Endothelial cell of umbilical vein (primary cell): Measurements from ENCODE around the gene ST6GALNAC6. TPM values are rescaled to one million over a fixed set of nuclear protein-coding genes. Genes with fewer than 3 reads are reported as not detected.

Experiments used
- BruUV-seq: library from RNA; stranded (reverse); fragments of 400-500 nt; replicated peaks from 2 replicates; lab custom pipeline; 2021; lab: Mats Ljungman, UMichigan
- CTCF ChIA-PET: fragments of 300-600, 350-600 bp; sonication (Branson Sonifier 250); formaldehyde crosslinking; loops from one replicate; lab custom pipeline; 2021; ENCODE audit warnings: antibody characterized with exemption, inconsistent platforms; lab: Charles Lee
- POLR2A ChIA-PET: fragments of 300-600, 350-600 bp; sonication (Branson Sonifier 250); formaldehyde crosslinking; loops from one replicate; lab custom pipeline; 2021; ENCODE audit warnings: antibody characterized with exemption, inconsistent platforms; lab: Charles Lee
- DNase-seq: peaks from one replicate; pipeline ENCODE4 v3.0.0-alpha.2; 2011; ENCODE audit warnings: low read depth, low spot score
- FAIRE-seq: peaks from 2 replicates; lab custom pipeline; 2011; peaks lifted over from hg19 to GRCh38; lab: Jason Lieb, UNC
- H2AFZ ChIP-seq: 2 replicates; pipeline ENCODE4 v1.6.0; 2012; ENCODE audit warnings: low read depth, low read length, control low read depth, inconsistent platforms
- H3K27ac ChIP-seq: 2 replicates; pipeline ENCODE4 v1.5.1; 2011; ENCODE audit warnings: low read depth, mild to moderate bottlenecking, control low read depth, low read length, moderate library complexity; ENCODE audit not compliant: insufficient read depth
- H3K27me3 ChIP-seq, 2 experiments: 2 replicates each; pipeline versions ENCODE4 v1.6.0 to v1.6.1; 2011; ENCODE audit warnings: low read length in 2 of 2, mixed read lengths in 1 of 2; ENCODE audit not compliant: control insufficient read depth in 2 of 2, insufficient read depth in 2 of 2
- H3K36me3 ChIP-seq, 2 experiments: 2 replicates in 1 of 2; 3 replicates in 1 of 2; pipeline ENCODE4 v1.5.1; 2011; ENCODE audit warnings: low read length in 2 of 2, mild to moderate bottlenecking in 1 of 2, moderate library complexity in 1 of 2; ENCODE audit not compliant: control insufficient read depth in 2 of 2, insufficient read depth in 2 of 2; ENCODE audit errors: extremely low read depth in 1 of 2
- H3K4me1 ChIP-seq: 3 replicates; pipeline ENCODE4 v1.5.1; 2011; ENCODE audit warnings: mild to moderate bottlenecking, low read length; ENCODE audit not compliant: control insufficient read depth, insufficient read depth; ENCODE audit errors: extremely low read depth
- H3K4me2 ChIP-seq: 2 replicates; pipeline ENCODE4 v1.6.1; 2011; ENCODE audit warnings: low read length, control low read depth, mixed read lengths; ENCODE audit not compliant: insufficient read depth
- H3K4me3 ChIP-seq, 3 experiments: fragments of 200-600 bp in 1 of 3; sonication (generic), shearing (Covaris generic) in 1 of 3; replicated peaks in 1 of 3; 2 replicates each; pipeline ENCODE4 v1.5.1; 2011 to 2016; ENCODE audit warnings: control low read depth in 3 of 3, low read length in 3 of 3, mild to moderate bottlenecking in 2 of 3, inconsistent platforms in 1 of 3, low read depth in 1 of 3, moderate library complexity in 1 of 3; ENCODE audit not compliant: insufficient read depth in 1 of 3
- H3K79me2 ChIP-seq: 2 replicates; pipeline ENCODE4 v1.6.0; 2012; ENCODE audit warnings: low read length, inconsistent platforms; ENCODE audit not compliant: control insufficient read depth, insufficient read depth
- H3K9ac ChIP-seq: replicated peaks from 2 replicates; pipeline ENCODE3; 2011; ENCODE audit warnings: low read length, control low read depth; ENCODE audit not compliant: insufficient read depth; ENCODE audit errors: extremely low read depth
- H3K9me1 ChIP-seq: replicated peaks from 3 replicates; pipeline ENCODE4 v1.6.0; 2011; ENCODE audit warnings: mild to moderate bottlenecking, low read length; ENCODE audit not compliant: control insufficient read depth, insufficient read depth; ENCODE audit errors: extremely low read depth
- H3K9me3 ChIP-seq: replicated peaks from 2 replicates; pipeline ENCODE4 v1.5.1; 2012; ENCODE audit warnings: low read length, inconsistent platforms; ENCODE audit not compliant: control insufficient read depth, insufficient read depth
- H4K20me1 ChIP-seq: replicated peaks from 2 replicates; pipeline ENCODE3; 2011; ENCODE audit warnings: mild to moderate bottlenecking, low read length; ENCODE audit not compliant: control insufficient read depth, insufficient read depth; ENCODE audit errors: extremely low read depth
- CTCF ChIP-seq, 2 donors: IDR thresholded peaks; 1 replicate in 1 of 2; 2 replicates in 1 of 2; pipeline ENCODE4 v1.5.1; 2011; ENCODE audit warnings: low read length in 2 of 2, mild to moderate bottlenecking in 2 of 2, moderate library complexity in 2 of 2, control low read depth in 1 of 2, inconsistent platforms in 1 of 2, low read depth in 1 of 2; ENCODE audit not compliant: insufficient read depth in 1 of 2; ENCODE audit errors: extremely low read depth in 1 of 2
- FOS ChIP-seq: IDR thresholded peaks from 2 replicates; pipeline ENCODE4 v1.6.1; 2011; ENCODE audit warnings: mild to moderate bottlenecking, low read length, moderate library complexity, borderline replicate concordance; ENCODE audit not compliant: insufficient read depth
- JUN ChIP-seq: IDR thresholded peaks from 2 replicates; pipeline ENCODE4 v1.6.1; 2011; ENCODE audit warnings: borderline replicate concordance, low read depth; ENCODE audit not compliant: insufficient read length, insufficient read depth
- MAX ChIP-seq: IDR thresholded peaks from 2 replicates; pipeline ENCODE4 v1.6.1; 2011; ENCODE audit not compliant: insufficient read depth, insufficient read length
- POLR2A ChIP-seq: IDR thresholded peaks from 2 replicates; pipeline ENCODE4 v1.6.1; 2012; ENCODE audit warnings: low read depth, mild to moderate bottlenecking, control low read depth, low read length
- POLR2AphosphoS5 ChIP-seq: IDR thresholded peaks from 2 replicates; pipeline ENCODE4 v1.6.1; 2012; ENCODE audit warnings: low read depth, mild to moderate bottlenecking, control low read depth, low read length, moderate library complexity; ENCODE audit not compliant: insufficient read depth
- dilution Hi-C: fragments of 300-500 bp; cut with MboI; formaldehyde crosslinking; loops from one replicate; pipeline ENCODE4 v1.15.0; 2019; ENCODE audit warnings: low sequenced_read_pairs; ENCODE audit not compliant: extremely low pct_ligation_motif_present
- intact Hi-C: fragments of 100-400 bp; cut with micrococcal nuclease; formaldehyde crosslinking; loops from one replicate; pipeline ENCODE4 v1.10.0; 2022
- polyA plus RNA-seq, 4 experiments: library from polyadenylated mRNA; depleted of rRNA in 3 of 4; stranded (reverse) in 3 of 4; unstranded in 1 of 4; fragments of >200 nt; gene quantifications; 2 replicates each; pipeline versions ENCODE4 v1.2.1 to v1.2.3, GENCODE V29; 2011 to 2012; ENCODE audit warnings: missing spikeins in 1 of 4
- total RNA-seq: library from RNA; stranded (reverse); gene quantifications from 2 replicates; pipeline ENCODE4 v1.2.3, GENCODE V29; 2021

Gene ST6GALNAC6
- total and polyA plus RNA-seq, 2 donors (not counting 3 experiments of a cell fraction or from before 2014, with no cell fraction given): 43.0 to 78.9 TPM

- no peaks in the 10 kb centered on the region for H3K9me1 ChIP-seq
- POLR2A ChIA-PET: no interaction called here
Observed at GRCh38 chr9:127924736-127925444, 25.5 kb upstream of the ST6GALNAC6 start.

More at GRCh38 chr9:127924736-127925444, 25.5 kb upstream of the ST6GALNAC6 start:
- FAIRE-seq (no peak), DNase-seq (no peak)
- Histone ChIP-seq H4K20me1 (no peaks in the 10 kb centered on the region), H3K9me3 (no peaks in the 10 kb centered on the region), H2AFZ (no peak overlapping the region), H3K27me3 (peaks cover 3 to 6% of the 10 kb centered on the region in 2 experiments), H3K36me3 (no peaks in the 10 kb centered on the region), H3K79me2 (no peaks in the 10 kb centered on the region), H3K4me1 (peaks cover 4% of the 10 kb centered on the region), H3K27ac (no peak overlapping the region), H3K4me3 (no peak overlapping the region), H3K9ac (no peak overlapping the region), H3K4me2 (no peak overlapping the region)
- CTCF ChIA-PET: interaction anchor here (1.0 to 1.6 kb wide), 3 partner anchors 190 to 421 kb away, joined by 3 to 4 read pairs (median 4); partner anchors contain the start of gene TOR2A
- intact Hi-C loops: no loop called here
- no TSS peak for BruUV-seq
- dilution Hi-C loops: no loop called here
- TF ChIP-seq MAX: no peak
- TF ChIP-seq POLR2A: no peak
- TF ChIP-seq JUN: no peak
- TF ChIP-seq POLR2AphosphoS5: no peak
- no peak for TF ChIP-seq CTCF (IDR thresholded peaks at IDR 0.05; ENCODE audit: extremely low read depth in 1 of 2, insufficient read depth in 1 of 2, low read depth in 1 of 2, low read length in 2 of 2)
- TF ChIP-seq FOS: no peak
